GM06990 (cell line): Measurements from ENCODE around the gene KIAA1217.

Experiments
- DNase-seq: peaks from one replicate; pipeline ENCODE4 v3.0.0-alpha.2; 2011; ENCODE audit not compliant: insufficient read length; ENCODE audit errors: extremely low read depth
- H3K27me3 ChIP-seq: replicated peaks from 2 replicates; pipeline ENCODE4 v1.6.0; 2011; ENCODE audit warnings: low read length; ENCODE audit not compliant: control insufficient read depth, insufficient read depth
- H3K36me3 ChIP-seq: 2 replicates; pipeline ENCODE4 v1.5.1; 2011; ENCODE audit warnings: low read length; ENCODE audit not compliant: control insufficient read depth, insufficient read depth
- H3K4me3 ChIP-seq: replicated peaks from 2 replicates; pipeline ENCODE4 v1.5.1; 2011; ENCODE audit warnings: low read depth, mild to moderate bottlenecking, control low read depth, low read length
- TF ChIP-seq, protein P1 (sequence below): IDR thresholded peaks from 2 replicates; pipeline ENCODE4 v1.5.1; 2011; ENCODE audit warnings: low read length, control low read depth, mild to moderate bottlenecking, inconsistent platforms; ENCODE audit not compliant: insufficient read depth, poor library complexity, severe bottlenecking

KIAA1217 gene

DNA sequence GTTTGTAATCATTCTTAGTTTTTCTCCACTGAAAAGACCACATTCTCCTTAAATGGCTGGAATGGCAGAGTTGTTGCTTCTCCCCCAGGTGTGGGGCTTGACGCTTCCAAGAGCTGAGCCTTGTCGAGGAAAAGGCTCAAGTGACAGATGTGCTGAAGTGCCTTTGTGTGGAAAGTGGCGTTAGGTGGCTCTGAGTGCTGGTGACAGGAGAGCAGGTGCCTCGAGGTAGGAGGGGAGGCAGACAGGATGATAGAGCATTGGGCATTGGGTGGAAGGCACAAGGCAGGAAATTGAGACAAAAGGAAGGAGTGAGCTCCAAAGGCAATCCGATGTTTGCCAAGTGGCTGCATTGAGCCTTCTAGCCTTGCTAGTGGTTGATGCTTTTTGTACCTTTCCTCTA lies 6.7 kb downstream of the KIAA1217 start:
- H3K4me3 ChIP-seq: no peak overlapping the region

DNA sequence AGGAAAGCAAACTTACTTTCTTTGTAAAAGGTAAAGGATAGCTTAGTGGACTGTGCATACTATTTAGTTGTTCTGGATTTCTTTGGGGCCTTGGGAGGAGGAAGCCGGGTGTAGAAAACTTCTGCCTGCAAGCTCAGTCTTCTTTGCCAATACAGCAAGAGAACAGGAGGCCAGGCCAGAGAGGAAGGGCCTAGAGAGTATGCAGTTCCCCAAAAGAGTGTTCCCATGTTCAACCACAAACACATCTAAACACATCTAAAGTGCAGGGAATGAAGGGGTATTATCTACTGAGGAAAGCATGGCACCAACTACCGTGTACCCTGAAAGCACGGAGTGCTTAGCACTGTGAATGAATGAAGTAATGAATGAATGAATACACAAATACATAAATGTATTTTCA lies 11.0 kb downstream of the KIAA1217 start:
- TF ChIP-seq, protein P1, sequence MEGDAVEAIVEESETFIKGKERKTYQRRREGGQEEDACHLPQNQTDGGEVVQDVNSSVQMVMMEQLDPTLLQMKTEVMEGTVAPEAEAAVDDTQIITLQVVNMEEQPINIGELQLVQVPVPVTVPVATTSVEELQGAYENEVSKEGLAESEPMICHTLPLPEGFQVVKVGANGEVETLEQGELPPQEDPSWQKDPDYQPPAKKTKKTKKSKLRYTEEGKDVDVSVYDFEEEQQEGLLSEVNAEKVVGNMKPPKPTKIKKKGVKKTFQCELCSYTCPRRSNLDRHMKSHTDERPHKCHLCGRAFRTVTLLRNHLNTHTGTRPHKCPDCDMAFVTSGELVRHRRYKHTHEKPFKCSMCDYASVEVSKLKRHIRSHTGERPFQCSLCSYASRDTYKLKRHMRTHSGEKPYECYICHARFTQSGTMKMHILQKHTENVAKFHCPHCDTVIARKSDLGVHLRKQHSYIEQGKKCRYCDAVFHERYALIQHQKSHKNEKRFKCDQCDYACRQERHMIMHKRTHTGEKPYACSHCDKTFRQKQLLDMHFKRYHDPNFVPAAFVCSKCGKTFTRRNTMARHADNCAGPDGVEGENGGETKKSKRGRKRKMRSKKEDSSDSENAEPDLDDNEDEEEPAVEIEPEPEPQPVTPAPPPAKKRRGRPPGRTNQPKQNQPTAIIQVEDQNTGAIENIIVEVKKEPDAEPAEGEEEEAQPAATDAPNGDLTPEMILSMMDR: no peak
- Histone ChIP-seq H3K4me3 (no peak overlapping the region), H3K36me3 (no peaks in the 10 kb centered on the region), H3K27me3 (no peaks in the 10 kb centered on the region)
- DNase-seq: no peak

More for the DNA sequence above, 6.7 kb downstream of the KIAA1217 start:
- Histone ChIP-seq H3K36me3 (no peaks in the 10 kb centered on the region), H3K27me3 (no peaks in the 10 kb centered on the region)
- TF ChIP-seq, protein P1: no peak
- no peak for DNase-seq

DNA sequence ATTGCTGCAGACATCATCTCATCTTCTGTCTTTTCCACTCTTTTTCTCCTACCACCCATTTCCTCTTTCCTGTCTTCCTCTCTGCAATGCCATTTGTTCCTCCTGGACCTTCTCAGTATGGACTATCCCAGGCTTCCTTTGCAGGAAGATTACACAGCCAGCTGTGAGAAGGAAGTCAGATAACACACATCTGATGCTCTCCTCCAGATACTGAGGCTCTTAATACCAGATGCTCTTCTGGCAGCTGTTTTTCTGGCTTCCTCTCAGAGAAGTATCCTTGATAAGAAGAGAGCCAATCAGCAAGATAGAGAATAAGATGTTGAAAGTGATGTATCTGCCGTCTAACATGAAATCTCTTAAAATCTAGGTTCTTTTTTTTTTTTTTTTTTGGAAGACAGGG lies 14.4 kb downstream of the KIAA1217 start:
- Histone ChIP-seq H3K4me3 (no peak overlapping the region), H3K27me3 (no peaks in the 10 kb centered on the region), H3K36me3 (no peaks in the 10 kb centered on the region)
- no peak for DNase-seq
- TF ChIP-seq, protein P1: no peak

DNA sequence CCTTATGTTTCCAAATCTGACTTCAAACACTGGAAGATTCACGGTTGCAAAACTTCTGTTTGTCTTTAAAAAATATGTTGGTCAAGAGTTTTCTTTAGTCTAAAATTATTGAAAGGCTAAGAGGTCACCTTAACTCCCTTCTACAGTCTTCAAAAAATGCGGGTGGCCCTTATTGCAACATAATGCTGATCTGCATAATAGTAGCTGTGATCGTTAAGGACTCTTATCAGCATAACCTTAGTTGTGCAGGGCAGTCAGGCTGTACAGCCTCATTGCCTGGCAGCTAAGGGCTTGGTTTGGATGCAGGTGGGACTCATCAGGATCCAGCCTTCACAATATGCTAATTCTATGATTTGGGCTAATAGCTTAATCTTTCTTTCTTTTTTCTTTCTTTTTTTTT lies 15.0 kb downstream of the KIAA1217 start:
- no peaks in the 10 kb centered on the region for H3K36me3 ChIP-seq
- DNase-seq: no peak
- no peak overlapping the region for H3K4me3 ChIP-seq
- H3K27me3 ChIP-seq: no peaks in the 10 kb centered on the region
- TF ChIP-seq, protein P1: no peak

DNA sequence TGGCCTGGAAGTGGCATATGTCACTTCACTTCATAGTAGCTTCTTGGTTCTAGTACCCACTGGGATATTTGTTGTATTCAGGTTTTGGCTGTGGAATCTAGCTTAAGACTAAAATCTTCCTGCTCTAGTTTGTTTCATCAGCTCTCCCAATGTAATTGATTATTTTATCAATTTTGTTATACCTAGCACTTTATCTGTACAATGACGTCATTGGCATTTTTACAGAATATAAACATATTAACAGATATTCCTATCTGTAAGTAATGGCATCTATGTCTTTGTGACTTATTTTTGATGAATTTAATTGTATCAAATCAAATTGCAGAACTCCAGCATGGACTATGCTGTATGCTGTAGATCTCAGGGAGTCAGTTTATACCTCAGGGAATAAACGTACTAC lies 19.7 kb downstream of the KIAA1217 start:
- no peak for DNase-seq
- Histone ChIP-seq H3K27me3 (no peaks in the 10 kb centered on the region), H3K4me3 (no peak overlapping the region), H3K36me3 (no peaks in the 10 kb centered on the region)
- TF ChIP-seq, protein P1: no peak

DNA sequence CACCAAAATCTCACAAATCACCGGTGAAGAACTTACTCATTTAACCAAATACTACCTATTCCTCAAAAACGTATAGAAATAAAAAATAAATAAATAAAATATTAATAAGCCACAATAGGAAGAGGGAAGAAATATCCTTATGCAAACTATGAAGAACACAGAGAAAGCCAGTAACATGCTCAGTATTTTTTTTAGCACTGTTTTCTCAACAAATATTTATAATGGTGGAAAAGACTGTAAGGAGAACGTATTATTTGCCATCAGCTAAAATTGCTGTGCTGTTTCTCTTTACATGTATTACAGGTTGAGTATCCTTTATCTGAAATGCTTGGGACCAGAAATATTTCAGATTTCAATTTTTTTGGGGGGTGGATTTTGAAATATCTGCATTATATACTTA lies 21.0 kb downstream of the KIAA1217 start:
- TF ChIP-seq, protein P1: no peak
- no peak for DNase-seq
- Histone ChIP-seq H3K4me3 (no peak overlapping the region), H3K27me3 (no peaks in the 10 kb centered on the region), H3K36me3 (no peaks in the 10 kb centered on the region)
